Putamen (tissue), 1 donor: ENCODE data around the gene NRG2.

Experiments
- DNase-seq: peaks from one replicate; pipeline ENCODE4 v3.0.0-alpha.2; 2016; ENCODE audit warnings: low spot score

Gene NRG2

DNA sequence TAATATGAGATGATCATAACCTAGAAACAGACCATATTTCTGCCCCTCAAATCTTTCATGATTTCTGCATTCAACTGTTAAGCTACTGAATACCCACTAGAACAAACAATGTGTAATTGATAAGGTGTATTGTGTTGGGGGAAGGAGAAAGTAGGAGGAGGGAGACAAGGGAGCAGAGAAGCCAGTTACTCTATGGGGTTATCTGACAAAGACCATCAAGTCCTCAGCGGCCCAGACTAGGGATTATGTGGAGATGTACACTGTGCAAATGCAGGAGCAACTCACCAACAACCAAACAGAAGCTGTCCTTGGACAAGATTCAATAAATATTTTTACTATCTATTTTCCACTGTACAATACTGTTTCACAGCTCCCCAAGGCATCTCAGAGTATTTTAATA, 2.7 kb downstream of the NRG2 start:
- no peak for DNase-seq

DNA sequence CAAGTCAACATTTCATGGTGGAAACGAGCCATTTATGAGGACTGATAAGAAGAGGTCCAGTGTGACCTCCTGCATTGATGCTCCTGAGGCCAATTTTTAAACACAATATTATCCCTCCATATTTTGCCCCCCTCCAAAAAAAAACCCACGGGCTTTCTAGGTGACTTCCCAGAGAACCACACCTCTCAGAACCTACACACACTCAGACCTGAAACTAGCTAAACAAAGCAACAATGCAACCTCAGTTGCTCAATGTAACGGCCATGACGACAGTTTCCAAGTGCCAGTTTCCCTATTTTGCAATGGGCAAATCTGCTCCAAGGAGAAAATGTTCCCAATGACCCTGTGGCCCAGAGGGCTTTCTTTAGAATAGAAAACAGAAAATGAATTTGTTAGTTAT, 3.5 kb downstream of the NRG2 start:
- DNase-seq = no peak

DNA sequence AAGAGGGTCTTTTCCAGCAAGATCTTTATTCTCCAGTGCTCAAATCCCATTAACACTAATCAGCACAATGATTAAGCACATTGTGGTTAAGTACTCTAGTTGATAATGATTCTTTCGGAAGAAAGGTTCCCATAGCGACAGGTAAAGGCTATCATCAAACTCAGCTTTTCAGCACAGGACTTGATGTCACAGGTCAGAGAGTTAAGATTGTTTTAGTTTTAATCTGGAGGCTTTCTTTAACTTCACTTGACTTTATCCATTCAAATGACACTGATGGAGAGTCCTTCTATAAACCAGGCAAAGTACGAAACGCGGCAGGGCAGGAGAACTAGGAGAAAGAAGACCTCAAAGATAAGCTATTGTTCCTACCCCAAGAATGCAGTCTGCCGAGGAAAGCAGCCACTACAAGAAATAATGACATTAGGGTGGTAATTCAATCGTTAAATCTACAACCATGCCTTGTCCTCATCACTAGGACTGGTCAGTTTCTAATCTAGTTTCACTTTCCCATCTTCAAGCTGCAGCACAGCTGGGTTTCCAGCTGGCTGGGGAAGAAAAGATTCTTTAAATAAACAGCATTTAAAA, 4.6 kb downstream of the NRG2 start:
- DNase-seq = peak; percentile 30

DNA sequence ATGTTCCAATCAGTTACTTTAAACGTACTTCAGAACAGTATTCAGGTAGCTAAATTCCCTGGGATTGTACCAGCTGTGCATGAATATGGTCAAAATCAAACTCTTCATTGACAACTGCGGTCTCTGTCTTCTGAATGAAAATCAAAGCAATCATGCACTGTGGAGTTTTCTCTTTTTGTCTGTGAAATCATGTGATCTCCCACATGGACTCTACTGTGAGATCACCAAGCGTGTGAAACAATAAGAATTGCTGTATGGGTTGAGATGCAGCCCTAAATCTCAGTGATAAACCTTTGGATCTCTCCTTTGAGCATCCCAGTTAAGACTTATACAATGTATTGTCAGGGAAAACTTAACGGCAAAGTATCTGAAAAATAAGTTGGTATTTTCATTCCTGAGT, 6.1 kb downstream of the NRG2 start:
- peak; percentile 55 for DNase-seq

DNA sequence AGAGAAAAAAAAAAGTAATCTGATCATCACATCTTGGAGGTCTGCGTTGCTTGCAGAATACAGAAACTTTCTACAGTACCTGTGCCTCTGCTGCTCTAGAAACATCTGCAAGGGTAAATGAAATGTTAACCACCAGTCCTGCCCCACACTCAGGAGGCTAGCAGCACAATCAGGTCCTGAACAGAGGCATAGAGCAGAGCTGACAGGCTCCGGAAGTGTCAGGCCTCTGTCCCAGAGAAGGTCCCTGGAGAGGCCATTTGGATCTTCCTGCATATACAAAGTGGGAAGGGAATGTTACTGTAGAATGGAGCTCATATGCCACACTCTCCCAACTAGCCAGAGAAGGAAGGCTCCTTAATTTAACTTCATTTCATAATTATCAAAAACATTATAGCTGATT, 7.2 kb downstream of the NRG2 start:
- DNase-seq = no peak

DNA sequence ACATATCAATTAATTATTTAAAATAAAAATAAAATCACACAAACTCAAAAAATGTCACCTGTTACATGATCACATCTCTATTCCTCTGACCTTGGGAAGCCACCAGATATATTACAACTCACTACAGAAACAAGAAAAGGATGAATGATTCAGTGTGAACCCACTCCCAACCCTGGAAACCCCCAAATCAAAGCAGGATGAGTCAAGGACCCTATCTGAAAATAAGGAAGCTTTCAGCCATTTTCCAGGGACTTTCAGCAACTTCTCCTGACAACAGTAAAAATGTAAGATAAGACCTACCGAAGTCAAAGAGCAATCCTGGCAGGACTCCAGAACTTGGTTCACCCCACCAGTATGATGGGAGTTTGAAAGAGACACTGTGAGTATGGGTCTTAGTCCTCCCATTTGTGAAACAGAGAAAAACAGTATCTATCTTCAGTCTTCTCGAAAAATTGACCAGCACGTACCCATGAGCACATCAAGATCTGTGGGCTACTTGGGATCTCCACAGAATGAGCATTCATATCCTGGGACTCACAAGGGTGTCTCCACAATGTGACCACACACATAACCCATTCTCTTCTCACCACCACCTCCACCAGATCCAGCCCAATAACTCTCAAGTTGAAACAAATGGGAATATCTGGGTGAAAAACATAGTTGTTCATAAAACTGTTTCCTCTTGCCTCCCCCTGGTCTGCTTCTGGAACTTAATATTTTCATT, 9.9 kb downstream of the NRG2 start:
- no peak for DNase-seq

DNA sequence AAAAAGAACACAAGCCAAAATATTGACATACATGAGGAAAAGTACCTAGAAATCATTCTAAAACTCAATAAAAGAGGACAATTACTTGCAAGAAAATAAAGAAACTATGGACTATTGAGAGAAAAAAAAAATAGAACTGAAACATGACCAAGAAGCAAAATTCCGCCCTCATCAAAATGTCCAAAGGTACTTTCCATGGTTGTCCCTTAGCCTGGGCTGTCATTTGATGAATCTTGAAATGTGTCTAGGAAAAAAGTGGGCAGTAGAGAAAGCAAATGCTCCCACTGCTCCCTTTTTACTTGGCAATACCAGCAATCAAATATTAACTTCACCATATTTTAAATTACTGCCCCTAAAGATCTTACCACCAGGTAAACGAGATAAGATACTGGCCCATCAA, 10.8 kb downstream of the NRG2 start:
- no peak for DNase-seq

DNA sequence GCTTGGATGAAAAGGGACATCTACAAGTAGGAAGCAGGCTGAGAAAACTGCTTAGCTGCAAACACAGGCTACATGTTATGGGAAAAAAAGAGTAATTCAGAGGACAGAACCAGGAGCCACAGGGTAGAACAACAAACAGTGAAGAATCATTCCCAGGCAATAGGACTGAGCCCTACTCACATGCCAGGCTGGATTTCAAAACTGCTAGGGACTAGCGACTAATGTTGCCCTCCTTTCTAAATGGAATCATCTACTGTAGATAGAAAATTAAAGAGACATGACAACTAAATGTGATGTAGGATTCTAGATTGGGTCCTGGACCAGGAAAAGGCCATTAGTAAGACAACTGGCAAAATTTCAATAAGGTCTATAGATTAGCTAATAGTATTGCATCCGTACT, 15.3 kb downstream of the NRG2 start:
- no peak for DNase-seq

DNA sequence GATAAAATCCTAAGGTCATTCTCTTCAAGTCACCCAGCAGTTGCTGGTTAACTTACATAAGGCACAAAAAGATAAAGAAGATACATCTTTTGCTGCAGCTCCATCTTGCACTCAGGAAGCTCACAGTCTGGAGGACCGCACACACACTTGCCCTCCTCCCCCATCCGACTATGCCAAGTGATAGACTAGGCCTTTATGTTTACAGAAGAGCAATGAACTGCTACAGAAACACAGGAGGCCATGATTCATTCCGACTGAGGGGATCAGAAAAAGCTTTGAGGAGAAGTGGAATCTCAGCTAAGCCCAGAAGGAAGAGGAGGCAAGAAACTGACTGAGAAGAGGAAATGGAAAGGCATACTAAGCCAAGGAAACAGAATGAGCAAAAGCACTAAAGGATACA, 17.4 kb downstream of the NRG2 start:
- no peak for DNase-seq

DNA sequence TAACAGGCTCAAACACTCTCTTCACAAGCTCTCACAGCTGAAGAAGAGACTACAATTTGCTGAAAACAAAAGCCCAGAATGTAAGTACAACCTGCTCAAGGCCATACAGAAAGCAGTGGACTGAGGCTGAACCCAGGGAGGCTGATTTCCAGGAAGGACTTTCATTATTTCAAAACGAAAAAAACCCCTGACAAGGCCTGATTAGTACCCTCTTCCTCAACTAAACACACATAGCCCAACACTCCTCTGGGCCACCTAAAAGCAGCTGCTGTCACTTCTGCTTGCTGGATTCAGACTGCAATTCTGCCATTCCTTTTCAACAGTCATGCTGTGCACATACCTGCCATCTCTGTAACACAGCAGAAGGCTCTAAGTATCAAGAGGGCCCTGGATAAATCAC, 18.2 kb downstream of the NRG2 start:
- no peak for DNase-seq

DNA sequence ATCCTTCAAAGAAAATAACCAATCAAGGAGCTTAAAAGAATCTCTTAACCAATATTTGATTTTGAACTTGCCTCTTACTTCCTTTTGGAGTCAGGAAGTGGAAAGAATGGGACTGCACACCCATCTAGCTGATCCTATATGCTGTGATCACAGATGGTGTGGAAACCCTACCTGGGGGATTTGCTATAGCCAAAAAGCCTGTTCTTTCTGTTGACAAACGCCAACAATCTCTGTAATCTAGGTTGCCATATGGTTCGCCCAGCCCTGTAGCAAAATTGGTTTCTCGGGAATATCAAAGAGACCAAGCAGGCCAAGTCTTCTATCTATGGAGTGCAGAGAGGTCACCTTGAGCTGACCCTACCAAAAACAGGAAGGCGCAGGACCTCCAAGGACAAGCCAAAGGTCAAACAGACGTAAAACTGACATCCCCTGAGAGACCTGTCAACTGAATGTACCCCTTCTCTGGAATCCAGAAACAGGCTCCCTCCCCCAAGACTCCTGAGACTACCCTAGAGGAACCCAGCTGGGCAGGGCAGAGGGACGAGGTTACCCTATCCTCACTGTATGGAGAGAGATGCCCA, 19.4 kb downstream of the NRG2 start:
- no peak for DNase-seq

DNA sequence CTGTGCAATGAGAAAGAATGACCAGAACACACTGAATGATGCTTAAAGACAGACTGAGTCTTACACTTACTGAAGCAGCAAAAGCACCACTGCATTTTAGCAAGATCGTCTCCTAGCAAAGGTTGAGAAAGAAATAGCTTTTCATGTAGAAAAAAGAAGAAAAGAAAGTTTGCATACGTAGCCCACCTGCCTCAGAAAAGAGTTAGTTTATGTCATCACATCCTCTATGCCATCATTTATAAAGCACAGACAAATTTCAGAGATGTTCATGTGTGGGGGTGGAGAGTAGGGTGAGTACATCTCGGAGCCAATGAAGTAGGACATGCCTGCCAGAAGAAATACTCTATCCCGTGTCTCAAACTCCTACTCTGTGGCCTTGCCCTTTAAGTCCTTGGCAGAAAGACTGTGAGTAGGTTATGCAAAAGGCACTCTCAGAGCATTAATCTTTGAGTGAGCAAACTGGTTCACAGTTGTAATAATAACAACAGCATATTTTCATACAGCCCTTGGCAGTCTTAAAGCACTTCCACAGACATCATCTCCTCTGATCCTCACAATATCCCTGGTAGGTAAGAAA, 22.4 kb downstream of the NRG2 start:
- no peak for DNase-seq

DNA sequence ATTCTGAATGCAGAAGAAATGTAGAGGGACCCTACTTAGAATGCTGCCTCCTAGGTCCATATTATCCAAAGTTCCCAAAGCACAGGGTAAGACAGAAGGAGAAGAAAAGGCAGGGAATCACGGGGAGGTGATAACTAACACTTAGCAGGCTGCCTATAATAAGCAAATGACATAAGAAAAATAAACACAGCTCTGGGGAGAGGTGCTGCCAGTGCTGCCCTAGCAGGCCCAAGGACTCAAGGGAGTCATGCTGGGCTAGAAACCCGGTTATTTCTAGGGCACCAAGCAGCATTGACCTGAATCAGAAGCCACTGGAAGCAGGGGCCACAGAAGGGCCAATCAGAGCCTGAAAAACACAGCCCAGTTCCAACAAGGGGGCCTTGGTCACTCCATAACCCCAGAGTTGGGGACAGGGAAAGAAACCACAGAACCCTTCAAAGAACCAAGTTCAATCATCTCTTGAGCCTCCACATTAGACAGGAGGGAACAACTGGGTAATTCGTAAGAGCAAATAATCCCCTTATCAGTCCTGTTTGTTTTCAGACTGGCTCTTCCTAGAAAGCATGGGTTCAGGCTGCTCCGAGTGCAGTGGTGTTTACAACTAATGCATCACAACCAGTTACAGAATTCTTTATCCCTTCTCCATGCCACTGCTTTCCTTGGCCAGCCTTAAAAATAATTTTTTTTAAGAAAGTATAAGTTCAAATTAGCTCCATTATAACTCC, 24.0 kb downstream of the NRG2 start:
- no peak for DNase-seq

DNA sequence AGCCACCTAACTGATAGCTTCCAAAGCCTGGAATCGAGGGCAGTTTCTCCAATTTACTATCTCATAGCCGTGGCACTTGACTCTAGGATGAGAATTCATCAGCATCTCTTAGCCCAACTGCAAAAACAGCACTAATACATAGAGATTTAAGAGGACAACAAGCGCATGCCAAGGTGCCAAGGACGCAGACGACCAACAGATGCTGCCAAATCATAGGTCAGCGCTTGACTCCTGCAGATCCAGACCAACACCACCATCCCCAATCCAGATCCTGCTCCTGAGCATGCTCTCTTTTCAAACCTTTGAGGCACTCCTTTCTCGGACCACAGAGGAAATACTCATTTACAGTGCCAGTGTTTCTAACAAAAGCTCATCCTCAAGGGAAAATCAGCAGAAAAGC, 24.6 kb downstream of the NRG2 start:
- DNase-seq = no peak

DNA sequence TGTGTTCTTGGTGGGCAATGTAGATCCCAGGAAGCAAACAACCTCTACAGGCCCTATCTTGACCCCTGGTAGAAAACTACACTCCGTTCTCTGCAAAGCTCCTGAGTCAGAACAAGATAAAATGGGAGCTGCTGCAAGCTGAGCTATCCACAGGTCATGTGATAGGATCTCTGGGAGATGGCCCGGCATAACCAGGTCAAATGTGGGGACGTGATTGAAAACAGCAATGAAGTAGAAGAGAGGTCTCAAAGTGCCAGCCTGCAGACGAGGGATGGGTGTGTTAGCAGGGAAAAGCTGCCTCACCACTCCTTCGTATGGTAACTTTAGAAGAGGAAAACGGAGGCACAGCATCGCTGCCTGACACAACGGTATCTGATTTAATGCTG, 25.0 kb downstream of the NRG2 start:
- DNase-seq = no peak

DNA sequence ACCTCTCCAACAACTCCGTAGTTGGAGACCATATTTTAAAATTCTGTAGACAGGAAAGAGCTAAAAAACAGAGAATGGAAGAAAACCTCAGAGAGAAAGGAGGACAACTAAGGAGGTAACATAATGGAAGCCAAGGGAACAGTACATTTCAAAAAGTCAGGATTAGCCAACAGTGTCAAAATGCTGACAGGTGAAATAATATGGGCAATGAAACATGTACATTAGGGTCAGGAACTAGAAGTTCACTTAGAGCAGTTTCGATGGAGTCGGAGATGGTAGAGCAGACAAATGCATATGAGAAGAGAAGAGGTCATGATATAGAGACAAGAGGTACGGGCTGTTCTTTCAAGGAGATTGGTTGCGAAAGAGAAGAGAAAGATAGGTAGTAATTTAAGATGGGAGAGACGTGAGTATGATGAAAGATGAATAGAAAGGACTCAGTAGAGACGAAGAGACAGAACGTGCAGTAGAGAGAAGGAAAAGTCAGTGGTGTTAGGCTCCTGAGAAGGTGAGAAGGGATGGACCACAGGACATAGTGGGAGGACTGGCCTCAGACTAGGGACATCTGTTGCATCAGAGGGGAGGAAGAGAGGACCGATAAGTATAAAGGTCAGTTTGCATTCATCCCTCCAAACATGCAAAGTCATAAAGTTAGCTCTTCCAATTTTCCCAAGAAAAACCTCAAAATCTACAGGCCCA, 25.6 kb downstream of the NRG2 start:
- no peak for DNase-seq

DNA sequence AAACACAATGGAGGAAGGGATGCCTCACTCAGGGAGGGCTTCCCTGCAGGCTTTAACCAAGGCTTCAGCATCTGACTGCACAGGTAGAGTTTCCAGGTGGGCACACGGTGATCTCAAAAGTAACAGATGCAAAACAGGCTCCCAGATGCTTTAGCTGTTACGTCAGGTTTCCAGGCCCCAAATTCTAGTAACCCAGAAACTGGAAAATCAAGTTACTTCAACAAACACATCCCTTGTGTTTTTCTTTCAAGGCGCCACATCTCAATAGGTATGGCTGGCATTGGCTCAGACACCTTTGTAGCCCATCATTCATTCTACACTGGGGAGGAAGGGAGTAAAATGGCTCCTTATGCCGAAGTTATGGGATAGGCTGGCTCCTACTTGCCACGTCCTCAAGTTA, 27.4 kb downstream of the NRG2 start:
- DNase-seq = no peak

DNA sequence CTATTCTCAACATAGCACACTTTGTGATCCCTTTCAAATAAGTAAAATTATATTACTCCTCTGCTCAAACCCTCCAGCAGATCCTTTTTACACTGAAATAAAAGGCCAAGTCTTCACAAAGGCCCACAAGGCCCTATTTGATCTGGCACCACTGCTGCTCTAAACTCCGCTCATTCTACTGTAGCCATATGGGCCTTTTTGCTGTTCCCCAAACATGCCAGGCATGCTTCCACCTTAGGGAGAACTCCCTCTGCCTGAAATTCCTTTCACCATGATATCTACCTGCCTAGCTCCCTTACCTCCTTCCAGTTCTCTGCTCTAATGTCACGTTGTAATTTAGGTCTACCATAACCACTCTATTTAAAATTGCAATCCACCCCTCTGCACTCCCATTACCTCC, 28.3 kb downstream of the NRG2 start:
- DNase-seq = no peak

DNA sequence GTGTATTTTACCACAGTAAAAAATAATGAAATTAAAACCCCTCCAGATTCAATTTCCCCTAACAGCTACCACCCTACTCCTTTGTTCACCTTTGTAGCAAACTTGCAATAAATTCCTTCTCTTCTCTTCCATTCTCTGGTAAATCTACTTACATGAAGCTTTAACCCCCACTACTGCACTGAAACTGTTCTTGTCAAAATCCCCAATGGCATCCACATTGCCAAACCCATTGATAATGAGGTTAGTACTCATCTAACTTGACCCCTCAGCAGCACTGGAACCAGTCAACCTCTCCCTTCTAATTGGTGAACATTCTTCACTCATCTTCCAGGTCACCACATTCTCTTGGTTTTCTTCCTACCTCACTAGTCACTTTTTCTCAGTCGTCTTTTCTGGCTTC, 29.6 kb downstream of the NRG2 start:
- no peak for DNase-seq

DNA sequence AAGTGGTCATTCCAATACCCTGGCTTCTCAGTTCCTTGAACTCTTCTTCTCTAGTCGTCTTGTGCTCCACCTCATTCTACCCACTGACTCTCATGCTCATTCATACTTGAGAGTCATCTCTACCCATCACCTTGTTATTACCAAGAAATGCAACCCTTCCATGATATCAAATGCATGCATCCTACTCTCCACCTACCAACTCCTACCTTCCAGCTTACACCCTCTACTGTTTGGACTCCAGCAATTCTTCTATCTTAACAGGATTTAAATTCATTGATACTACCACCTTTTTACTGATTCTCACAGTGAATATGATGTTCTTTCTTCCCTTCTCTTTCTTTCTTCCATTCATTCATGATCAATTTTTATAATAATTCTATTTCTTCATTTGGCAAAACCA, 30.7 kb downstream of the NRG2 start:
- no peak for DNase-seq

DNA sequence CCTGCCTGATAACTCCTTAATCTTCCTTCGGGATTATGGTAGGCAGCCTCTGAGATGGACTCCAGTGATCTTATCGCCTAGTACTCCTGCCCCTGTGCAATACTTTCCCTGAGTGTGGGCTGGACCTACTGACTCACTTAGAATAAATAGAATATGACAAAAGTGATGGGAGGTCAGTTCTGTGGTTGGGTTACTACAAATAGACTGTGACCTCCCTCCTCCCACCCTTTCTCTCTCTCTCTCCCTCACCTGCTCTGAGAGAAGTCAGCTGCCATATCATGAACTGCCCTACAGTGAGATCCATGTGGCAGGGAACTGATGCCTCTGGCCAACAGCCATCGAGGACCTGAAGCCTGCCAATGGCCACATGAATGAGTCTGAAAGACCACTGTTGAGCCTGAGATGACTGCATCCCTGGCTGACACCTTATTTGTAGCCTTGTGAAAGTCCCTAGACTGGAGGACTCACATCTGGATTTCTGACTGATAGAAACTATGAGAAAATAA, 31.7 kb downstream of the NRG2 start:
- DNase-seq = no peak

DNA sequence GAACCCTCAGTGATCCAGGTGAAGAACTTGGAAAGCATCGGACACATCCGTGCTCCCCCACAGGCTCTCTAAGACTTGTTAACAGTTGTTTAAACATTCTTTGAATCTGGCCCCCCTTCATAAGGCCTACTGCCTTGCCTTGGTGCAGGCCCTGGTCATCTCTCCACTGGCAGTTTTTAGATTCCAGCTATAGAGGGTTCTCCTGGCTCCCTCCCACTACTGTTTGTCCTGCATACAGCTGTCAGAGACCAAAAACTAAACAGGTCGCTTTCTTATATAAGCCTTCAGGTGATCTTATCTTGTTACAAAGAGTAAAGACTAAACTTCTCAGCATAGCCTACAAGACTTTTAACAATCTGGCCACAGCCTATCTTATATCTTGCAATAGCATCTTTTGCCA, 32.3 kb downstream of the NRG2 start:
- no peak for DNase-seq
